22Rv1 (cell line): ENCODE results near the gene POT1.

Experiments used
- H3K27ac ChIP-seq: fragments of 450-650 bp; 2 replicates; pipeline ENCODE4 v1.5.1; 2017
- ZFX ChIP-seq: fragments of 450-650 bp; IDR thresholded peaks from 2 replicates; pipeline ENCODE4 v1.6.1; 2017; ENCODE audit warnings: antibody characterized with exemption, borderline replicate concordance
- TF ChIP-seq, protein P1 (sequence below): fragments of 450-650 bp; IDR thresholded peaks from 2 replicates; pipeline ENCODE4 v1.5.1; 2017; ENCODE audit warnings: mild to moderate bottlenecking

The POT1 gene

DNA sequence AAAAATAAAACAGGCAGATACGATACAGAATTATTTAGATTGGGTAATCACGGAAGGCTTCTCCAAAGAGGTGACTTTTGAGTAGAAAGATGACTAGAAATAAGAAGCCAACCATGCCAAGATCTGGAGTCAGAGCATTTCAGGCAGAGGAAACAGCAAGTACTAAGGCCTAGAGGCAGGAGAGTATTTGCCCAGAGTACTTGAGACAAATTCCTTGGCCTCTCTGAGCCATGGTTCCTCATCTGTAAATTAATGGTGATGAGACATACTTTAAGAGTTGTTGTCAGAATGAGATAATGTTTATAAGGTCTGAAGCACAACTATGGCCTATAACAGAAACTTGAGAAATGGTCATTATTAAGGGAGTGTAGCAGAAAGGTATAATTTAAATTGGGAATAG, 148.2 kb downstream of the POT1 start:
- no peak overlapping the region for H3K27ac ChIP-seq
- TF ChIP-seq, protein P1, sequence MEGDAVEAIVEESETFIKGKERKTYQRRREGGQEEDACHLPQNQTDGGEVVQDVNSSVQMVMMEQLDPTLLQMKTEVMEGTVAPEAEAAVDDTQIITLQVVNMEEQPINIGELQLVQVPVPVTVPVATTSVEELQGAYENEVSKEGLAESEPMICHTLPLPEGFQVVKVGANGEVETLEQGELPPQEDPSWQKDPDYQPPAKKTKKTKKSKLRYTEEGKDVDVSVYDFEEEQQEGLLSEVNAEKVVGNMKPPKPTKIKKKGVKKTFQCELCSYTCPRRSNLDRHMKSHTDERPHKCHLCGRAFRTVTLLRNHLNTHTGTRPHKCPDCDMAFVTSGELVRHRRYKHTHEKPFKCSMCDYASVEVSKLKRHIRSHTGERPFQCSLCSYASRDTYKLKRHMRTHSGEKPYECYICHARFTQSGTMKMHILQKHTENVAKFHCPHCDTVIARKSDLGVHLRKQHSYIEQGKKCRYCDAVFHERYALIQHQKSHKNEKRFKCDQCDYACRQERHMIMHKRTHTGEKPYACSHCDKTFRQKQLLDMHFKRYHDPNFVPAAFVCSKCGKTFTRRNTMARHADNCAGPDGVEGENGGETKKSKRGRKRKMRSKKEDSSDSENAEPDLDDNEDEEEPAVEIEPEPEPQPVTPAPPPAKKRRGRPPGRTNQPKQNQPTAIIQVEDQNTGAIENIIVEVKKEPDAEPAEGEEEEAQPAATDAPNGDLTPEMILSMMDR = no peak
- no peak for TF ChIP-seq ZFX

DNA sequence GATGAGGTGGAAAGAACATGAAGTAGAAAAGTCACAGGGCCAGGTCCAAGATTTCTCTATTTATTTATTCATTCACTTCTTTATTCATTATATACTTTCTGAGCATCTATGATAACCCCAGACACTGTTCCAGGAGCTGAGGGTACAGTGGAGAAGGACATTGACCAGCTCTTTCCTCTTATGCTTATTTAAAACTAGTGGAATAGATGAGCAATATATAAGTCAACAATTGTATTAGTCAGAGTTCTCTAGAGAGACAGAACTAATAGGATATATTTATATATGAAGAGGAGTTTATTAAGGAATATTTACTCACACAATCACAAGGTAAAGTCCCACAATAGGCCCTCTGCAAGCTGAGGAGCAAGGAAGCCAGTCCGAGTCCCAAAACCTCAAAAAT, 149.0 kb downstream of the POT1 start:
- TF ChIP-seq, protein P1 = no peak
- no peak for TF ChIP-seq ZFX
- no peak overlapping the region for H3K27ac ChIP-seq

DNA sequence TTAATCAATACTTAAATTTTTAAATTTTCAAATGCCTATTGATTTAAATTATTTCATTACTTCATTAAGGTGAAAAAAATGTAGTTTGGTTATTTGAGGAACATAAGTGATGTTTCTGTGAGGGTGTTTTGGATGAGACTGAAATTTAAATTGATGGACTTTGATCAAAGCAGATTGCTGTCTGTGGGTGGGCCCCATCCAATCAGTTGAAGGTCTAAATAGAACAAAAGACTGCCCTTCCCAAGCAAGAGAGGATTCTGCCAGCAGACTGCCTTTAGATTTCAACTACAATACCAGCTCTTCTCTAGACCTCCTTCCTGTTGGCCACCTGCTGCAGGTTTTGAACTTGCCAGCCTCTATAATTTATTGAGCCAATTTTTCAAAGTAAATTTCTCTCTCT, 149.6 kb downstream of the POT1 start:
- TF ChIP-seq ZFX = no peak
- TF ChIP-seq, protein P1 = no peak
- no peak overlapping the region for H3K27ac ChIP-seq

DNA sequence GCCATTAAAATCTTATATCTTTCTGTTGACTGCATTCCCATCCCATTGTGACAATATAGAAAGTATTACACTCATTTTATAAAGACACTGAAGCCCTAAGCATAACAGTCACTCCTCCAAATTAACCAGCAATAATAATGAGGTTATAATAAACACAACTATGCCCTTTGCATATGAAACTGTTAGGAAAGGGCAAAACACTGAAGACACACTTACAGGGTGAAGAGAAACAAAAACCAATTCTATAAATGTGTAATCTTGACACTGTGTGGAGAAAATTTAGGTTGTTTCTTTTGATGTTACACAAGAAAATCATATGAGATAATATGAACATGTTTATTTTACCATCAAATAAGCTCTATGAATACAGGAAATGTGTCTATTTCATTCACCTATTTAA, 150.0 kb downstream of the POT1 start:
- H3K27ac ChIP-seq = no peak overlapping the region
- no peak for TF ChIP-seq ZFX
- TF ChIP-seq, protein P1 = no peak

DNA sequence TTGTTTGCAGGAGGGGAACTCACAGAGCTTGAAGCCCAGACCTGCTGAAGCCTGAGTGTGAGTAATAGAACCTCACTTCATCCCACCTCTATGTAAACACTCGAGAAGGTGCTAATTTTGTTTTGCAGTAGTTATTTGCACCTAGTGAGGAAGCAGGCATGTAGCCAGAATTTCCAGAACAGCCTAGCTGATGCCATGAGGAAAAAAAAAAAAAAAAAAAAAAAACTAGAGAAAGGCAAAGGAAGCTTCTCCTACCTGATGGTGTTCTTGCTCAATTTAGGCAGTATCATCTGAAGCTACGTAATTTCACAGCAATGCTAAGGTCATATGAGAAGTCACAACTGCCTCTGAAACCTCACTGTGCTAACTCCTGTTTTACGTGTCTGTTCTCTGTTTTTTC, 150.4 kb downstream of the POT1 start:
- TF ChIP-seq ZFX = no peak
- TF ChIP-seq, protein P1 = no peak

DNA sequence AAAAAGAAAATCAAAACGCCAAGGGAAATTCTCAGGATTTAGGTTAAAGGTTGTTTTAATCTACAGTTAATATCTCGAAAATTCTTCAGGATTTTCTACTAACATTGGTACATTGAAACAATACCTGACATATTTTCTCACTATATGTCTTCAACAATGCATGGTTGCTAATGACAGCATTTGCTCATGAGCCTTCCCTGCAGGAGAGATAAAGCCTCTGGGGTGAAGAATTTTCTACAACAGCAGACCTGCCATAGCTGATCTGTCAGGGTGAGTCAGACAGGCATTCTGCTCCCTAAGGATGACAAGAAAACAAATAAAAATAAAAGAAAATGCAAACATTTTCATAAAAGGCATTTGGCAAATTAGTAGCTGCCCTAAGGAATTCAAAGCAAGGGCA, 152.4 kb downstream of the POT1 start:
- TF ChIP-seq ZFX = no peak
- TF ChIP-seq, protein P1 = no peak
- H3K27ac ChIP-seq = no peak overlapping the region

More for the DNA sequence above, 150.4 kb downstream of the POT1 start:
- H3K27ac ChIP-seq = no peak overlapping the region

DNA sequence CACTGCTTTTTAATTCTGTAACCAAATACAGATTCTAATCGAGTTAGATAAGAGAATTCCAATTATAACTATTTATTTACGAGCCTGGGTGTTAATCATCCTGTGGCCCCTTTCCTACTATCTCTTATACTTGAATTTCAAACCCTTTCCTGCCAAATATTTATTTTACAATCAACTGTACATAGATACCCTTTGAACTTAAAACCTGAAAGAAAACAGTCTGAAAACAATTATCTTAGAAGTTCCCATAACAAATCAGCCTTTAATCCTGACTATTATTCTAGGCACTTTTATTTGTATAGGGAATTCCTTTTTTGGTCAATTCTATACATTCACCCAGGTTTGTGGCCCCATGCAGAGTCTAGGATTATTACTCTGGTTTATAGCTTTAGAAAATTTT, 153.5 kb downstream of the POT1 start:
- H3K27ac ChIP-seq = no peak overlapping the region
- TF ChIP-seq, protein P1 = no peak
- no peak for TF ChIP-seq ZFX
